C4-2B (cell line): ENCODE data around the gene HIF1A.

ENCODE experiments used
- H3K27ac ChIP-seq: fragments of 450-650 bp; 2 replicates; pipeline ENCODE4 v1.5.1; 2017
- CTCF ChIP-seq: fragments of 450-650 bp; conservative IDR thresholded peaks from 2 replicates; pipeline ENCODE4 v1.5.1; 2017; ENCODE audit warnings: mild to moderate bottlenecking
- ZFX ChIP-seq: fragments of 450-650 bp; IDR thresholded peaks from 2 replicates; pipeline ENCODE4 v1.6.1; 2017

The HIF1A gene

DNA sequence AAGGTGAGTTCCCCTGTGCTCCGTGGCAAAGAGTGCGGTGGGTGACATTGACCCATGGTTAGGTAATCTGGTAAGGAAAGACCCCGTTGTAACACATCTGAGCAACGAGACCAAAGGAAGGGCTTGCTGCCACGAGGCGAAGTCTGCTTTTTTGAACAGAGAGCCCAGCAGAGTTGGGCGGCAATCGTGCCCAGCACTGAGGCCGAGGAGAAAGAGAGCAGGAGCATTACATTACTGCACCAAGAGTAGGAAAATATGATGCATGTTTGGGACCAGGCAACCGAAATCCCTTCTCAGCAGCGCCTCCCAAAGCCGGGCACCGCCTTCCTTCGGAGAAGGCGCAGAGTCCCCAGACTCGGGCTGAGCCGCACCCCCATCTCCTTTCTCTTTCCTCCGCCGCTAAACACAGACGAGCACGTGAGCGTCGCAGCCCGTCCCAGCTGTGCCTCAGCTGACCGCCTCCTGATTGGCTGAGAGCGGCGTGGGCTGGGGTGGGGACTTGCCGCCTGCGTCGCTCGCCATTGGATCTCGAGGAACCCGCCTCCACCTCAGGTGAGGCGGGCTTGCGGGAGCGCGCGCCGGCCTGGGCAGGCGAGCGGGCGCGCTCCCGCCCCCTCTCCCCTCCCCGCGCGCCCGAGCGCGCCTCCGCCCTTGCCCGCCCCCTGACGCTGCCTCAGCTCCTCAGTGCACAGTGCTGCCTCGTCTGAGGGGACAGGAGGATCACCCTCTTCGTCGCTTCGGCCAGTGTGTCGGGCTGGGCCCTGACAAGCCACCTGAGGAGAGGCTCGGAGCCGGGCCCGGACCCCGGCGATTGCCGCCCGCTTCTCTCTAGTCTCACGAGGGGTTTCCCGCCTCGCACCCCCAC, at the start of gene HIF1A:
Gene HIF1A, plus strand, starts transcription at position 684 of the 865 bp plus-strand sequence. CDS start 292 bp downstream, outside the sequence.
- TF ChIP-seq ZFX (no peak), CTCF (no peak; the same call in 1 of the 2 replicates)
- H3K27ac ChIP-seq = peak within 1 kb of the TSS; percentile 91

- no peak overlapping the region for H3K27ac ChIP-seq
- TF ChIP-seq ZFX (no peak), CTCF (no peak)
These were observed 48.8 kb upstream of the HIF1A start for GRCh38 chr14:61646366-61647116.

DNA sequence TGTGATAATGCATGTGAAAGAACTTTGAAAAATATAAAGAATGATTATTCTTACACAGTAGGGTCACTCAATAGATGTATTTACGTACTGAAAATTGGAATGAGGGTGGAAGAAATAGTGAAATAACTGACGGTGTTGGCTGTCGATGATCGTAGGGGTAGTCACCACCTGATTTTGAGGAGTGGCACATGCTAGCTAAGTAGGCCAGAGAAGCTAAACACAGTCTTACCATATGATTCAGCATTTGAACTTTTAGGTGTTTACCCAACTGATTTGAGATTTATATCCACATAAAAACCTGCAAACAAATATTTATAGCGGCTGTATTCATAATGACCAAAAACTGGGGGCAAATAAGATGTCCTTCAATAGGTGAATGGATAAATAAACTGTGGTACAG, 47.6 kb upstream of the HIF1A start:
- TF ChIP-seq ZFX (no peak), CTCF (no peak)
- H3K27ac ChIP-seq = no peak overlapping the region

GRCh38 chr14:61648377-61648776, 46.9 kb upstream of the HIF1A start:
- TF ChIP-seq CTCF (no peak), ZFX (no peak)
- no peak overlapping the region for H3K27ac ChIP-seq

GRCh38 chr14:61649283-61649682, 46.0 kb upstream of the HIF1A start:
- H3K27ac ChIP-seq = no peak overlapping the region
- TF ChIP-seq CTCF = no peak
- TF ChIP-seq ZFX = no peak

DNA sequence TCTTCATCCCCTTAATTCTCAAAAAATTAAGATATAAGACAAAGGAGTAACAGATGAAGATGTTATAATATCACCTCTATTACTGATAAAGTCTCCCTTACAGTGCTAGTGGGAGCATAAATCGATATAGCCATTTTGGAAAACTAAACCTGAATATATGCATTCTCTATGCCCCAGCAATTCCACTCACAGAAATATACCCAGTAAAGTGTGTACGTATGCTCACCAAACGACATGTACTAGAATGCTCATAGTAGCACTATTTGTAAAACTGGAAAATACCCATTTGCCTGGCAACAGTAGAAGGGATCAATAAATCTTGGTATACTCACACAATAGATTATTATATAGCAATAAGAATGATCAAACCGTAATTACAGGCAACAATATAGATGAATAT, 44.0 kb upstream of the HIF1A start:
- TF ChIP-seq CTCF (no peak), ZFX (no peak)
- no peak overlapping the region for H3K27ac ChIP-seq
